Prostate gland (tissue), 2 donors: Measurements from ENCODE around the gene NUP205. TPM values are rescaled to one million over a fixed set of nuclear protein-coding genes. Genes with fewer than 3 reads are reported as not detected.
"Not testable (repeated sequence)": the region's sequence is repeated elsewhere in the genome, so short reads cannot be mapped to it uniquely, and the experiment has no call there.

Experiments
- DNase-seq: peaks from one replicate; pipeline ENCODE4 v3.0.0-alpha.2; 2019; ENCODE audit warnings: low spot score
- H3K27ac ChIP-seq, 2 donors: fragments of 200-600 bp; sonication (generic); 2 replicates each; pipeline ENCODE4 v1.5.1; 2017 to 2019
- H3K27me3 ChIP-seq: fragments of 200-600 bp; sonication (generic); replicated peaks from 2 replicates; pipeline ENCODE4 v1.5.1; 2019; ENCODE audit not compliant: insufficient read depth
- H3K36me3 ChIP-seq, 2 donors: fragments of 200-600 bp; sonication (generic); 1 replicate in 1 of 2; 2 replicates in 1 of 2; pipeline versions ENCODE4 v1.5.1 to v1.8.1; 2017 to 2019
- H3K4me1 ChIP-seq: fragments of 200-600 bp; sonication (generic); replicated peaks from 2 replicates; pipeline ENCODE4 v1.5.1; 2019
- H3K4me3 ChIP-seq, 2 donors: fragments of 200-600 bp; sonication (generic); 2 replicates each; pipeline ENCODE4 v1.5.1; 2017 to 2019
- H3K9me3 ChIP-seq: fragments of 200-600 bp; sonication (generic); 2 replicates; pipeline ENCODE4 v1.5.1; 2017
- CTCF ChIP-seq, 4 experiments: fragments of 200-600 bp in 2 of 4; fragments of 450-650 bp in 2 of 4; sonication (generic) in 2 of 4; IDR thresholded peaks; 1 replicate in 3 of 4; 2 replicates in 1 of 4; pipeline ENCODE4 v1.5.1; 2016 to 2019; ENCODE audit warnings: antibody characterized with exemption in 4 of 4, mild to moderate bottlenecking in 2 of 4, moderate library complexity in 2 of 4
- POLR2A ChIP-seq: fragments of 450-650 bp; IDR thresholded peaks from one replicate; pipeline ENCODE4 v1.6.1; 2016; ENCODE audit warnings: antibody characterized with exemption, mild to moderate bottlenecking
- POLR2AphosphoS5 ChIP-seq: sonication (generic); formaldehyde crosslinking; IDR thresholded peaks from one replicate; pipeline ENCODE4 v1.6.1; 2017; ENCODE audit warnings: antibody characterized with exemption
- WGBS: methylation state at CpG from one replicate; pipeline ENCODE4 v1.1.5; 2018; 5-methylcytosine and 5-hydroxymethylcytosine counted together
- intact Hi-C: fragments of 100-400 bp; cut with DNase I; formaldehyde crosslinking; loops from one replicate; pipeline ENCODE4 v1.14.2; 2022
- total RNA-seq, 2 donors: library from RNA; depleted of rRNA; stranded (reverse); fragments of >200 nt; gene quantifications; one replicate each; pipeline ENCODE4 v1.1.0, GENCODE V29; 2016

NUP205 gene
- total RNA-seq, 2 donors from 2014 or later = 33.1 to 62.4 TPM

GRCh38 chr7:135665042-135665441, 107.3 kb downstream of the NUP205 start:
- intact Hi-C loops = no loop called here
- TF ChIP-seq POLR2AphosphoS5 = no peak
- no peak for TF ChIP-seq CTCF (IDR thresholded peaks at IDR 0.05)
- no peak for TF ChIP-seq POLR2A
- no peaks in the 10 kb centered on the region for H3K4me1 ChIP-seq
- H3K9me3 ChIP-seq = no peaks in the 10 kb centered on the region
- H3K36me3 ChIP-seq = no peaks in the 10 kb centered on the region
- no peak overlapping the region for H3K4me3 ChIP-seq
- no peak overlapping the region for H3K27ac ChIP-seq
- no peak for DNase-seq
- WGBS = 77% methylated on average over 3 of the region's 3 CpGs
- no peaks in the 10 kb centered on the region for H3K27me3 ChIP-seq

- no peak overlapping the region for H3K4me3 ChIP-seq
- DNase-seq = no peak
- no peak for TF ChIP-seq POLR2AphosphoS5
- TF ChIP-seq CTCF (IDR thresholded peaks at IDR 0.05) = no peak
- no peak for TF ChIP-seq POLR2A
- WGBS = 87% methylated on average over 11 of the region's 11 CpGs
- no peaks in the 10 kb centered on the region for H3K4me1 ChIP-seq
- no peak overlapping the region for H3K27ac ChIP-seq
- H3K36me3 ChIP-seq = no peaks in the 10 kb centered on the region
- H3K9me3 ChIP-seq = no peaks in the 10 kb centered on the region
- intact Hi-C loops = no loop called here
- H3K27me3 ChIP-seq = no peaks in the 10 kb centered on the region
Observed at GRCh38 chr7:135666156-135666555, 108.4 kb downstream of the NUP205 start.

DNA sequence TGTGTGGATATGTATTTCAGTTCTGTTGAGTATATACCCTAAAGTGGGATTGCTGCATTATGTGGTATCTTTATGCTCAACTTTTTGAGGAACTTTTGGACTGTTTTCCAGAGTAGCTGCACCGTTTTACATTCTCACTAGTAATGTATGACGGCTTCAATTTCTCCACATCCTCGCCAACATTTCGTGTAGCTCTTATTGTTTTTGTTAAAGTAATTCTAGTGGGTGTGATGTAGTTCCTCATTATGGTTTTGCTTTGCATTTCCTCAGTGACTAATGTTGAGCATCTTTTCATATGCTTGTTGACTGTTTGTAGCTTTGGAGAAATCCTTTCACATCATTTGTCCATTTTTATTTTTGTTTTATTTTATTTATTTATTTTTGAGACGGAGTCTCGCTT, 109.1 kb downstream of the NUP205 start:
- Histone ChIP-seq H3K4me1 (no peaks in the 10 kb centered on the region), H3K27ac (no peak overlapping the region), H3K4me3 (no peak overlapping the region), H3K9me3 (no peaks in the 10 kb centered on the region), H3K27me3 (no peaks in the 10 kb centered on the region), H3K36me3 (no peaks in the 10 kb centered on the region)
- WGBS = 73% methylated on average over 6 of the region's 6 CpGs
- no peak for DNase-seq
- intact Hi-C loops = no loop called here
- no peak for TF ChIP-seq CTCF (IDR thresholded peaks at IDR 0.05)
- no peak for TF ChIP-seq POLR2AphosphoS5
- no peak for TF ChIP-seq POLR2A

- H3K27me3 ChIP-seq, H3K36me3 ChIP-seq, DNase-seq, intact Hi-C loops, H3K4me3 ChIP-seq, H3K9me3 ChIP-seq, H3K4me1 ChIP-seq, H3K27ac ChIP-seq: not testable (repeated sequence)
- WGBS = 97% methylated on average over 1 of the region's 1 CpG
Observed at GRCh38 chr7:135667626-135668025, 109.9 kb downstream of the NUP205 start.

DNA sequence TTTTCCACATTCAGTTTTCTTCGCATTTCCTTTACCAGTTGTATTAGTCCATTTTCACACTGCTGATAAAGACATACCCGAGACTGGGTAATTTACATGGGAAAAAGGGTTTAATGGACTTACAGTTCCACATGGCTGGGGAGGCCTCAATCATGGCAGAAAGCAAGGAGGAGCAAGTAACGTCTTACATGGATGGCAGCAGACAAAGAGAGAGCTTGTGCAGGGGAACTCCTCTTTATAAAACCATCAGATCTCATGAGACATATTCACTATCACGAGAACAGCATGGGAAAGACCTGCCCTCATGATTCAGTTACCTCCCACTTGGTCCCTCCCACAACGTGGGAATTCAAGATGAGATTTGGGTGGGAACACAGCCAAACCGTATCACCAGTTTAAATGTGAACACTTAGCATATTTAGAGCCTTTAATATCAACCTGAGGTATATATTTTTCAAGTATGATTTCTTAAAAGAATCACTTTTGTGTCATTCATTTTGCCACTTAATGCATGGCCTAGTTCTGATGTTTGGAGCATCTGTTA, 111.2 kb downstream of the NUP205 start:
- DNase-seq, intact Hi-C loops, H3K27ac ChIP-seq, H3K4me3 ChIP-seq, H3K27me3 ChIP-seq, H3K9me3 ChIP-seq, H3K4me1 ChIP-seq, H3K36me3 ChIP-seq: not testable (repeated sequence)
- 62% methylated on average over 6 of the region's 6 CpGs for WGBS

- no peak for DNase-seq
- H3K36me3 ChIP-seq = no peaks in the 10 kb centered on the region
- TF ChIP-seq POLR2AphosphoS5 = no peak
- TF ChIP-seq POLR2A = no peak
- no peak for TF ChIP-seq CTCF (IDR thresholded peaks at IDR 0.05)
- 76% methylated on average over 1 of the region's 1 CpG for WGBS
- H3K9me3 ChIP-seq = no peaks in the 10 kb centered on the region
- peaks cover 2% of the 10 kb centered on the region for H3K4me1 ChIP-seq
- intact Hi-C loops = loop anchor here (5.0 kb wide), 1 partner anchor 133 kb away; no protein-coding TSS in a partner anchor
- H3K4me3 ChIP-seq = no peak overlapping the region
- H3K27ac ChIP-seq = no peak overlapping the region
- H3K27me3 ChIP-seq = no peaks in the 10 kb centered on the region
Observed at GRCh38 chr7:135669774-135670173, 112.1 kb downstream of the NUP205 start.
